HG03196 (cell line): Measurements from ENCODE around the gene SLC22A17.

ENCODE experiments used
- ATAC-seq: cut with Tn5 transposase; IDR thresholded peaks from one replicate; pipeline ENCODE4 v1.9.1; 2021; ENCODE audit not compliant: unreplicated experiment

Gene SLC22A17

GRCh38 chr14:23364164-23365035 lies 11.7 kb upstream of the SLC22A17 start:
- ATAC-seq, result no peak

GRCh38 chr14:23362200-23362599 lies 9.5 kb upstream of the SLC22A17 start:
- no peak for ATAC-seq

GRCh38 chr14:23361763-23362162 lies 9.1 kb upstream of the SLC22A17 start:
- no peak for ATAC-seq

- no peak for ATAC-seq
These were observed 8.6 kb upstream of the SLC22A17 start for GRCh38 chr14:23361320-23361719.

- ATAC-seq, result no peak
These were observed 7.8 kb upstream of the SLC22A17 start for GRCh38 chr14:23360496-23360895.

GRCh38 chr14:23359722-23360447 lies 7.2 kb upstream of the SLC22A17 start:
- ATAC-seq, result no peak

GRCh38 chr14:23359167-23359626 lies 6.5 kb upstream of the SLC22A17 start:
- ATAC-seq, result no peak

- ATAC-seq, result no peak
These were observed 6.0 kb upstream of the SLC22A17 start for GRCh38 chr14:23358553-23359166.

- no peak for ATAC-seq
These were observed 5.4 kb upstream of the SLC22A17 start for GRCh38 chr14:23358042-23358441.

GRCh38 chr14:23357261-23357660 lies 4.6 kb upstream of the SLC22A17 start:
- no peak for ATAC-seq

GRCh38 chr14:23356662-23357061 lies 4.0 kb upstream of the SLC22A17 start:
- ATAC-seq, result no peak

GRCh38 chr14:23355871-23356435 lies 3.3 kb upstream of the SLC22A17 start:
- no peak for ATAC-seq

GRCh38 chr14:23354990-23355389 lies 2.3 kb upstream of the SLC22A17 start:
- no peak for ATAC-seq

GRCh38 chr14:23353433-23353780 lies 720 bp upstream of the SLC22A17 start:
- ATAC-seq, result no peak

GRCh38 chr14:23351681-23352505 lies 794 bp downstream of the SLC22A17 start:
- ATAC-seq, result no peak

- no peak for ATAC-seq
These were observed 3.4 kb downstream of the SLC22A17 start for GRCh38 chr14:23349156-23349845.

- no peak for ATAC-seq
These were observed 4.4 kb downstream of the SLC22A17 start for GRCh38 chr14:23348297-23348655.

- no peak for ATAC-seq
These were observed 5.0 kb downstream of the SLC22A17 start for GRCh38 chr14:23347406-23348296.
